Posterior vena cava (tissue), 2 donors: ENCODE results near the gene DEPDC4. TPM values are rescaled to one million over a fixed set of nuclear protein-coding genes. Genes with fewer than 3 reads are reported as not detected.

Experiments
- total RNA-seq, 2 donors: library from RNA; stranded (reverse); fragmentation: NEBNext Ultra II Directional; extraction: Animal tissue kit (Norgen Biotek cat#: 25700); gene quantifications; one replicate each; pipeline ENCODE4 v1.2.1, GENCODE V29; 2021
- donor health status: DM: yes; HTN: yes; CAD: no.
- donor health status: DM: yes; HTN: yes; CAD: no.

The DEPDC4 gene
- total RNA-seq, 2 donors from 2014 or later: 0.48 TPM; not detected in 1

Other genes with a start within 250 kb of the DEPDC4 start
- 10 to 100 TPM; 45.0 to 88.6 TPM for gene BLTP3B, start 124.2 kb downstream of the DEPDC4 start, total RNA-seq
- 10 to 100 TPM; 26.5 to 32.8 TPM for gene ACTR6, start 66.3 kb downstream of the DEPDC4 start, total RNA-seq
- gene SCYL2, start 98 bp upstream of the DEPDC4 start, total RNA-seq: 10 to 100 TPM; 40.4 to 55.1 TPM
- gene SLC17A8, start 90.0 kb upstream of the DEPDC4 start, total RNA-seq: not detected
- gene NR1H4, start 206.8 kb upstream of the DEPDC4 start, total RNA-seq: under 1 TPM in 1 of 2 donors, not detected in 1; 0.93 TPM